ENCODE data around the gene SORCS1. TPM values are rescaled to one million over a fixed set of nuclear protein-coding genes. Genes with fewer than 3 reads are reported as not detected.

The SORCS1 gene
- total RNA-seq, 1 experiment from 2014 or later = not detected

- Histone ChIP-seq H3K27me3 (ENCODE audit: insufficient read depth, low read depth) (no peaks in the 10 kb centered on the region), H3K36me3 (ENCODE audit: low read depth) (no peaks in the 10 kb centered on the region), H3K79me2 (ENCODE audit: low read depth) (no peaks in the 10 kb centered on the region), H3F3A (ENCODE audit: insufficient read depth, low read depth) (no peaks in the 10 kb centered on the region), H3K4me1 (replicated peaks; ENCODE audit: insufficient read depth) (no peaks in the 10 kb centered on the region), H3K4me3 (no peak overlapping the region), H3K4me2 (no peak overlapping the region), H3K27ac (no peak overlapping the region), H4K20me1 (ENCODE audit: insufficient read depth) (no peaks in the 10 kb centered on the region), H3K9me3 (ENCODE audit: insufficient read depth, low read depth) (no peaks in the 10 kb centered on the region), H2AFZ (no peak overlapping the region), H3K9me2 (ENCODE audit: insufficient read depth) (no peaks in the 10 kb centered on the region)
- CTCF ChIA-PET = no interaction called here
- no peak for DNase-seq
- TF ChIP-seq CTCF (conservative IDR thresholded peaks at IDR 0.05) (no peak), EZH2 (IDR thresholded peaks at IDR 0.05; ENCODE audit: low read depth) (no peak)
- intact Hi-C loops (cut with micrococcal nuclease; ENCODE audit: unreplicated experiment) = no loop called here
- POLR2A ChIA-PET (ENCODE audit: unreplicated experiment) = no interaction called here
- BruUV-seq (replicated peaks) = no TSS peak
Measured at GRCh38 chr10:107206833-107207232, 42.3 kb upstream of the SORCS1 start.

- no peak overlapping the region for H2AFZ ChIP-seq
- no peak overlapping the region for H3K4me2 ChIP-seq
- no peaks in the 10 kb centered on the region for H4K20me1 ChIP-seq (ENCODE audit: insufficient read depth)
- H3K27me3 ChIP-seq (ENCODE audit: insufficient read depth, low read depth) = no peaks in the 10 kb centered on the region
- H3K27ac ChIP-seq = no peak overlapping the region
- intact Hi-C loops (cut with micrococcal nuclease; ENCODE audit: unreplicated experiment) = no loop called here
- no peaks in the 10 kb centered on the region for H3K79me2 ChIP-seq (ENCODE audit: low read depth)
- no peaks in the 10 kb centered on the region for H3F3A ChIP-seq (ENCODE audit: insufficient read depth, low read depth)
- H3K36me3 ChIP-seq (ENCODE audit: low read depth) = no peaks in the 10 kb centered on the region
- no peak overlapping the region for H3K4me3 ChIP-seq
- H3K9me2 ChIP-seq (ENCODE audit: insufficient read depth) = no peaks in the 10 kb centered on the region
- no TSS peak for BruUV-seq (replicated peaks)
- ChIA-PET POLR2A (ENCODE audit: unreplicated experiment) (no interaction called here), CTCF (no interaction called here)
- DNase-seq = no peak
- no peak for TF ChIP-seq EZH2 (IDR thresholded peaks at IDR 0.05; ENCODE audit: low read depth)
- TF ChIP-seq CTCF (conservative IDR thresholded peaks at IDR 0.05) = no peak
- H3K4me1 ChIP-seq (replicated peaks; ENCODE audit: insufficient read depth) = no peaks in the 10 kb centered on the region
- no peaks in the 10 kb centered on the region for H3K9me3 ChIP-seq (ENCODE audit: insufficient read depth, low read depth)
Measured at GRCh38 chr10:107169516-107169915, 5.0 kb upstream of the SORCS1 start.

GRCh38 chr10:107168738-107169137 is 4.2 kb upstream of the SORCS1 start:
- H3K9me2 ChIP-seq (ENCODE audit: insufficient read depth) = no peaks in the 10 kb centered on the region
- DNase-seq = no peak
- no peak overlapping the region for H3K4me3 ChIP-seq
- H3K4me1 ChIP-seq (replicated peaks; ENCODE audit: insufficient read depth) = no peaks in the 10 kb centered on the region
- ChIA-PET CTCF (no interaction called here), POLR2A (ENCODE audit: unreplicated experiment) (no interaction called here)
- H3K4me2 ChIP-seq = no peak overlapping the region
- TF ChIP-seq CTCF (conservative IDR thresholded peaks at IDR 0.05) = no peak
- no peak for TF ChIP-seq EZH2 (IDR thresholded peaks at IDR 0.05; ENCODE audit: low read depth)
- H2AFZ ChIP-seq = no peak overlapping the region
- no peaks in the 10 kb centered on the region for H3K9me3 ChIP-seq (ENCODE audit: insufficient read depth, low read depth)
- intact Hi-C loops (cut with micrococcal nuclease; ENCODE audit: unreplicated experiment) = no loop called here
- H3K36me3 ChIP-seq (ENCODE audit: low read depth) = no peaks in the 10 kb centered on the region
- no peaks in the 10 kb centered on the region for H3K27me3 ChIP-seq (ENCODE audit: insufficient read depth, low read depth)
- H3K79me2 ChIP-seq (ENCODE audit: low read depth) = no peaks in the 10 kb centered on the region
- H4K20me1 ChIP-seq (ENCODE audit: insufficient read depth) = no peaks in the 10 kb centered on the region
- BruUV-seq (replicated peaks) = no TSS peak
- no peak overlapping the region for H3K27ac ChIP-seq
- H3F3A ChIP-seq (ENCODE audit: insufficient read depth, low read depth) = no peaks in the 10 kb centered on the region

Data from PC-9 (cell line).